GM12892 (cell line): ENCODE data around the gene TCF12.

Experiments used
- DNase-seq: peaks from one replicate; pipeline ENCODE4 v3.0.0; 2011; ENCODE audit not compliant: insufficient read length
- FAIRE-seq: peaks from 2 replicates; lab custom pipeline; 2011; peaks lifted over from hg19 to GRCh38; lab: Jason Lieb, UNC
- POLR2A ChIP-seq: IDR thresholded peaks from 2 replicates; pipeline ENCODE4 v1.6.1; 2011; ENCODE audit warnings: low read depth, low read length, control low read depth
- POLR2AphosphoS5 ChIP-seq: IDR thresholded peaks from 2 replicates; pipeline ENCODE4 v1.6.1; 2011; ENCODE audit warnings: low read depth, low read length, control low read depth
- TAF1 ChIP-seq: IDR thresholded peaks from 2 replicates; pipeline ENCODE4 v1.6.1; 2011; ENCODE audit warnings: low read depth, mild to moderate bottlenecking, control low read depth, low read length, borderline replicate concordance

Gene TCF12

DNA sequence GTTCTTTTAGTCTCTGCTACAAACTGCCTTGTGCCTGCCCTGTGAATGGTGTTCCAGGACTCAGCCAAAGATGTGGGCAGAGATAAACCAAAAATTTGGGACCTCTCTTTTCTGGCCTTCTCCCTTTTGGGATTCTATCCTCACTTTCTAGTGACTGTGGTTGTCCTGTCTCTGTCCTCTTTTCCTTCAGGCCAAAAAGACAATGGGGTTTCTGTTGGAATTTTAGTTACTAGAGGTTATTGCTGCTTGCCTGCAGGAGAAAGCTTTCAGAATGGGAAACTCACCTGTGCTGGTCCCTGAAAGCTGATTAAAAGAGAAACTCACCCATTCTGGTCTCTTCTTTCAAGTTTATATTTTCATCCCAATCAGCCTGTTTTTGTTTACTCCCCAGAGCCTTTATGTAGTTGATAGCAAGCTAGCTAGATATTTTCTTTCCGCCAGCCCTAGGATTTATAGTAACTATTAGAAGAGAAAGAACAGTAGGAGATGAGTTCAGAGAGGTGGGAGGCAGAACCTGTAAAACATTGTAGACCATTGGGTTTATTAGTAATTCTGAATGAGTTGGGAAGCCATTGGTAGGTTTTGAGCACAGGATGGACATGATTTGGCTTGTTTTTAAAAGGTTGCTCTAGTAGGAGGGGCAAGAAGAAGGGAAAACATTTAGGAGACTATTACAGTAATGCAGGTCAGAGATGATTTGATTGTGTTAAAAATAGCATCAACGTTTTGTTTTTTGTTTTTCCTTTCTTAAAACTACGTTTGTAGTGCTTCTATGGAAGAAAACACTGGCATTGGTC, 138.9 kb downstream of the TCF12 start:
- TF ChIP-seq POLR2AphosphoS5 = no peak
- DNase-seq (no peak), FAIRE-seq (peak; percentile 85)

DNA sequence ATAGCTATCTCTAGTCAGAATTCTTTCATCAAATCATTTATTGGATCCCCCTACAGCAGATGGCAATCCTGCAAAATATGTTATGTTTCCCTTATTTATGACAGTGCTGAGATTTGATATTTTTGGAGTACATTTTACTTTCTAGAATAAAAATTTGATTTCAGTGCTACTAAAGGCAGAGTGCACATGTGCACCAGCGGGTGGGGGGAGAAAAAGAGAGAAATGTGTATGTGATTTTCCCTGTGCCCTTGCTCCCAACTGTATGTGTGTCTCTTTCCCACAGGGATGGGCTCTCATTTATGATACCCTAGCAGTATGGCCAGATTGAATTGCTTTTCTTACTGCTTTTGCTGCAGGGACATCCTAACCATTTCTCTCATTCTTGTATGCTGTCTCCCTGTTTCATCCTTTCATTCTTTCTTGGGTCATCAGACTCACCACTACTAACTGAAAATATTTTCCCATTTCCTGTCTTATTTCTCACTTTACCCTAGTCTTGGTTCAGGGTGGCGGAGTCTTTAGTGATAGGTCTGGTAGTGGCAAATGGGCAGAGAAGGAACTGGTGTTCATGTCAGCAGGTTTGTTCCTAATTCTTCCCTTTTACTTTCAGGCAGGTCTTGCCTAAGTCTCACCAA, 140.7 kb downstream of the TCF12 start:
- TF ChIP-seq TAF1 = no peak
- TF ChIP-seq POLR2A = no peak
- TF ChIP-seq POLR2AphosphoS5 = no peak

GRCh38 chr15:57060799-57061198, 142.4 kb downstream of the TCF12 start:
- TF ChIP-seq POLR2AphosphoS5 (no peak), TAF1 (no peak), POLR2A (no peak)
- DNase-seq = no peak
- FAIRE-seq = no peak

More for the DNA sequence above, 140.7 kb downstream of the TCF12 start:
- FAIRE-seq (no peak), DNase-seq (no peak)

GRCh38 chr15:57061281-57061680, 142.8 kb downstream of the TCF12 start:
- FAIRE-seq (no peak), DNase-seq (no peak)
- TF ChIP-seq TAF1 (no peak), POLR2A (no peak)

DNA sequence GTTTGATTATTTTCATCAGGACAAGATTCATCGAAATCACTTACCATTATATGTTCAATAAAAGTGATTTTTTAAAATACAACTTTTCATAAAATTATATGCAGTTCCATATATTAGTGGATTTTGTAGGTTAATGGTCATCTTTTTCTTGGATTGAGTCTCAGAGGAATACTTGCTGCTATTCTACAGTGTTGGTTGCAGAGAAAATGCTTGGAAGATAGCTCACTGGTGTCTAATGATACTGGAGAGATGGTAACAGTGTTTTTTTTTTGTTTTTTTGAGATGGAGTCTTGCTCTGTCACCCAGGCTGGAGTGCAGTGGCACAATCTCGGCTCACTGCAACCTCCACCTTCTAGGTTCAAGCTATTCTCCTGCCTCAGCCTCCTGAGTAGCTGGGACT, 143.3 kb downstream of the TCF12 start:
- FAIRE-seq = no peak
- no peak for TF ChIP-seq POLR2AphosphoS5
- TF ChIP-seq POLR2A = no peak
- no peak for TF ChIP-seq TAF1
- no peak for DNase-seq

GRCh38 chr15:57064033-57064432, 145.6 kb downstream of the TCF12 start:
- FAIRE-seq = no peak
- TF ChIP-seq POLR2A = no peak
- no peak for TF ChIP-seq TAF1
- TF ChIP-seq POLR2AphosphoS5 = no peak
- no peak for DNase-seq

DNA sequence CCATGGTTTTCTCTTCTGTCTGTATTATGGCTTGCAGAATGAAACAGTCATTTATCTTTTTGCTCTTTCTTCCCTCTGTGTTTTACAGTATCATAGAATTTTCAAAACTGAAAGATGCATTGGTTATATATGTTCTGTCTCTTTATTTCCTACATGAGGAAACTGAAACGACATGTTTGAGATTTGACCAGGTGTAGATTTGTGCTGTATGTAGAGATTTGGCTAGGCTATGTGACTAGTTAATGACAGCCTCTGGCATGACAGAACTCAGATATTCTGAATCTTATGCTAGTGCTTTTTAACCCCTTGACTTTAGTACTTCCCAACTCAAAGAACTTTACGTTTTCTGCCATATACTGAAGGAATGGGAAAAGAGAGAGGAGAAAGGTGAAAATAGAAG, 151.0 kb downstream of the TCF12 start:
- TF ChIP-seq TAF1 (no peak), POLR2A (no peak), POLR2AphosphoS5 (no peak)
- FAIRE-seq = peak; percentile 71

GRCh38 chr15:57070674-57071073, 152.2 kb downstream of the TCF12 start:
- FAIRE-seq (no peak), DNase-seq (no peak)
- TF ChIP-seq TAF1 = no peak
- TF ChIP-seq POLR2A = no peak
- TF ChIP-seq POLR2AphosphoS5 = no peak

More for the DNA sequence above, 151.0 kb downstream of the TCF12 start:
- DNase-seq = no peak

DNA sequence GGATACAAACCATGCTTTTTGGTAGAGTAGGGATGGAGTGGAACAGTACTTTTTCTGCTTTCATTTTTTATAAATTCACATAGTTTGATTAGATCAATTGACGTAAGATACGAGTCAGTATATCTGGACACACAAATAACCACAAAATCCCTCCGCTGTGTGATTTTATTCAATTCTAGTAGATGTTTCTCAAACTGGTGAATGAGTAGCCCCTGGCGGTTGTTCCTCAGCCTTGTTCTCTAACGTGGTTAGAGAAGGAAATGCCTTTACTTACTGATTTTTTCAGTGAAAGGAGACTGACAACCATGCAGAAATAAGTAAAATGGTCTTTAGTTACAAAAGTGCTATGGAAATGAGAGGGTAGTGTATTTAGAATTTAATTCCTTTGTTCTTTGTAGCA, 161.0 kb downstream of the TCF12 start:
- DNase-seq (no peak), FAIRE-seq (no peak)
- no peak for TF ChIP-seq POLR2AphosphoS5
- TF ChIP-seq TAF1 = no peak
- TF ChIP-seq POLR2A = no peak

DNA sequence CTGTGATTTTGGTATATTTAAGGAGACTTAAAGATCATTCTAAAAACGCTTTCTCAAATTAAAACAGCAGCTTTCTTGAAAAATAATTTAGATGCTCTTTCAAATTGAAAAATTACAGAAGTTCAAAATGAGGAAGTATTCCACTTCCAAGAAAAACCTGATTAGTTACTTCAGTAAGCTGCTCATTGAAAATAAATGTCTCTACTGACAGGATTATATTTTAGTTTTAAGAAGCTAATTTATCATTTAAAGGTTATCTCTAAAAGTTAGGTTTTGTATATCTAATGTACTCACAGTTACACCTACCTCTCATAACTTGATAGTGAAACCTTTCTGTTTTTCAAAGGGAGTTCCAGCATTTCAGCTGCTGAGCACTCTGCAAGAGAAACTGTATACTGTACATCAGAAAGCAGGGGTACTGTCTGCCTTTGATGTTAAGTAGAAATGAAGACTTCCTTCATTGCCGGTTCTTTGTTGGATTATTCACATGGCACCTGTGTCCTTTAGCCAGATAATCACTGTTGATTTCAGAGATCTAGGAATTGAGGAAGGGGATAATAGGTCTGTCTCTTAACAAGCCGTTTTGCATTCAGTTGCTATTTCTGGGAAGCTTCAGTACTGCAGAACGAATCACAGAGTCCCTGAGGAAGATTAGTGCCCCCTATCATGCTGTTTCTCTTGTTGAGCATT, 161.6 kb downstream of the TCF12 start:
- FAIRE-seq (peak; percentile 54), DNase-seq (no peak)
- TF ChIP-seq TAF1 (no peak), POLR2A (no peak), POLR2AphosphoS5 (no peak)

- no peak for TF ChIP-seq POLR2A
- no peak for TF ChIP-seq POLR2AphosphoS5
- TF ChIP-seq TAF1 = no peak
- DNase-seq = no peak
- no peak for FAIRE-seq
Measured at GRCh38 chr15:57082054-57082728, 163.7 kb downstream of the TCF12 start.
